Measurements from ENCODE around the gene FOSL1.
"Not testable (repeated sequence)": the region's sequence is repeated elsewhere in the genome, so short reads cannot be mapped to it uniquely, and the experiment has no call there.

Gene FOSL1

DNA sequence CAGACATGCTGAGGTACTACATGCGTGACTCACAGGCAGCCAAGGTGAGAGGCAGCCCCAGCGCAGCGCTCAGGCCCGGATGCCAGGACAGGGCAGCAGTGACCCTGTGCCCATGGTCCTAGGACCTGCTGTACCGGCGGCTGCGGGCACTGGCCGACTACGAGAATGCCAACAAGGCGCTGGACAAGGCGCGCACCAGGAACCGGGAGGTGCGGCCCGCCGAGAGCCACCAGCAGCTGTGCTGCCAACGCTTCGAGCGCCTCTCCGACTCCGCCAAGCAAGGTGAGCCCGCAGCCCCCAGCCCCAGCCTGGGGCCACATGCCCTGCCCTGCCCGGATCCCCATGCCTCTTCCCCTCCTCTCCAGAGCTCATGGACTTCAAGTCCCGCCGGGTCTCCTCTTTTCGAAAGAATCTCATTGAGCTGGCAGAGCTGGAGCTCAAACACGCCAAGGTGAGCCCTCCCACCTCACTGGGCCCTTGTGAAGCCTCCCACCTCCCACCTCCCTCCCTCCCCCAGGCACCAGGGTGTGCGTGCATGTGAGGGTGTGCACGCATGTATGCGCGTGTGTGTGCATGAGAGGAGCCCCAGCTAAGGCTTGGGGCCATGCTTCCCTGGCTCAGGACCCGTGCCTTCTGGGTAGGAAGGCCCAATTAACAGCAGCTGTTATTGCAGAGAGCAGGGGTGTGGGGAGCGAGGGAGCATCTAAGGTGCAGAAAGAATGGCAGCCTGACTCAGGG, 47.5 kb downstream of the FOSL1 start:
- no peak for DNase-seq (ENCODE audit: low read depth in 2 of 2)

DNA sequence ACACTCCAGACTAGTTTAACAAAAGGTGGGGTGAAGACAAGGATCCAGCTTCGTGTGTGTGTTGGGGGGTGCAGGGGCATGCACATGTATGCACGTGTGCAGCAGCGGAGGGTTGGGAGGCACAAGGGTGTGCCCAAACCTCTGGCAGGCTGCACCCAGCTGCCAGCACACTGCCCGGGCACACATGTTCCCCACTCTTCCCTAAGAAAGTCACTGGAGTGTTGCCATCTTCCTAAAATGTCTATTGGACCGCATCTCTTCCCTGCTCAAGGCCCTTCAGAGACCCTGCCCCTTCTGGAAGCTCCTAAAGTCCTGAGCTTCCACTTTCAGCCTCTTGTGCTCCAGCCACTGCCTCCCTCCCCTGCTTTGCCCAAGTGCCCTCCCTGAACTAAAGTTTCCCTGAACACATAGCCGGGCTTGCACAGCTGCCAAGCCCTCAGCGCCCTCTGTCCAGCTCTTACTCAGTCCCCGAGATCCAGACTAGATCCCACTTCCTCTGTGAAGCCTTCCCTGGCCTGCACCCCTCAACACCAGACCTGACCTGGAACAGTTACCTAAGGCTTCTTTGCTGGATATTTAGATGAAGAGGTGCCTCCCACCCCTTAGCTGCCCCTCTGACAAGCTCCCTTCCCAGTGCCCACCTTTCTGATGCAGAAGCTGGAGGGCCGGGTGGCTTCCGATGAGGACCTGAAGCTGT, 48.2 kb downstream of the FOSL1 start:
- DNase-seq (ENCODE audit: low read depth in 2 of 2) = no peak

DNA sequence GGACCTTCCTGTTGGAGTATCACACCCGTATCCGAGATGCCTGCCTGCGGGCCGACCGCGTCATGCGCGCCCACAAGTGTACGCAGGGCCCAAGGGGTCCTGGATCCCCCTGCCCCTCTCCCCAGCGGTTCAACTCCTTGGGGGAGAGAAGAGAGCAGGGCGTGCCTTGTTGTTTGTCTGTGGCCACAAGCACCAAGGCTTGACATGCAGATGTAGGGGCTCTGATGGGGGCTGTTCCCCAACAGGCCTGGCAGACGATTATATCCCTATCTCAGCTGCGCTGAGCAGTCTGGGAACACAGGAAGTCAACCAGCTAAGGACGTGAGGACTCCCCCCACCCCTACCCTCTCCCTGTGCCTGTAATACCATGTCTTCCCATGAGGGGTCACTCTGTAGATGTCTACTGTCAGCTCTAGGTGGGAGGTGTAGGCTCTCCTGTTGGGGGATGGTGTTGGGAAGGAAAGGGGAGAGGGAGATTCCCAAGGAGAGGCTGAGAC, 49.1 kb downstream of the FOSL1 start:
- no peak for DNase-seq (ENCODE audit: low read depth in 2 of 2)

DNA sequence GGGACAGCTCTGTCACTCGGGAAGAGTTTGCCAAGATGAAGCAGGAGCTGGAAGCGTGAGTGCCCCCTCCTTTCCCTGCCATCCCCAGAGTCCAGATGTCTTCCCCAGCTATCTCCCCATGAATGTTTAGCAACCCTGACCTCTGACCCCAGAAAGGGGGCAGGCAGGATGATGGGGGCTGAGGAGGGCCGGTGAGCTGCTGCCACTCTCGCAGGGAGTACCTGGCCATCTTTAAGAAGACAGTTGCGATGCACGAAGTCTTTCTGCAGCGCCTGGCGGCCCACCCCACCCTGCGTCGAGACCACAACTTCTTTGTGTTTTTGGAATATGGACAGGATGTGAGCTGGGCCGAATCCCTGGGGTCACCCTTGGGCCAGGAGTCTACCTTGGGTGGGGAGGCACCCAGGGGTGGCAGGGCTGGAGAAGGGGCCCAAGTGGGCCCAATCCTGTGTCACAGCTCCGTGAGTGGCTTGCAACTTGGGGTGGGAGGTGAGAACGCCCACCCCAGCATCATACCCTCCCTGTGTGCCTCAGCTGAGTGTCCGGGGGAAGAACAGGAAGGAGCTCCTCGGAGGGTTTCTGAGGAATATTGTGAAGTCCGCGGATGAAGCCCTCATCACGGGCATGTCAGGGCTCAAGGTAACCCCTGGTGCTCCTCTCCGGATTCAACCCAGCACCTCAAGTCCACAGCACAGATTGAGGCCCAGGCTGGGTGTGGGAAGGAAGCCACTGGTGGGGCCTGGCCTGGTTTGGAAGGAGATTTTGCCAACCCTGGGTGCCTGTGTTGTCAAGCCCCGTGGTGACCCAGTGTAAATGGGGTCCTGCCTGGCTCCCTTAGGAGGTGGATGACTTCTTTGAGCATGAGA, 49.7 kb downstream of the FOSL1 start:
- no peak for DNase-seq (ENCODE audit: low read depth in 2 of 2)

DNA sequence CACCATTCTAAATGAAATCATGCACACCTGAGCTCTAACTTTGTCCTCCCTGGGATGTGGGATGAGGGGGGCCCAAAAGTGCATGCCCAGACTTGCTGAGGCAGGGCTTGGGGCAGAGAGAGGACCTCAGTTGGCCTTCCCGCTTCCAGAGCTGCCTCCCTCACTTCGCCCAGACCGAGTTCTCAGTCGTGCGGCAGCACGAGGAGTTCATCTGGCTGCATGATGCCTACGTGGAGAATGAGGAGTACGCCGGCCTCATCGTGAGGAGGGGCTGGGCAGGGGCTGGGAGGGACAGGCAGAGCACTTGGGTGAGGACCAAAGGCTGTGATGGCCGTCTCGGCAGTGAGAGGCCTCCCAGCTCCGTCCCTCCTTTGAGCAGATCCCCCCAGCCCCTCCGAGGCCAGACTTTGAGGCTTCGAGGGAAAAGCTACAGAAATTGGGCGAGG, 50.4 kb downstream of the FOSL1 start:
- DNase-seq (ENCODE audit: low read depth in 2 of 2) = no peak

DNA sequence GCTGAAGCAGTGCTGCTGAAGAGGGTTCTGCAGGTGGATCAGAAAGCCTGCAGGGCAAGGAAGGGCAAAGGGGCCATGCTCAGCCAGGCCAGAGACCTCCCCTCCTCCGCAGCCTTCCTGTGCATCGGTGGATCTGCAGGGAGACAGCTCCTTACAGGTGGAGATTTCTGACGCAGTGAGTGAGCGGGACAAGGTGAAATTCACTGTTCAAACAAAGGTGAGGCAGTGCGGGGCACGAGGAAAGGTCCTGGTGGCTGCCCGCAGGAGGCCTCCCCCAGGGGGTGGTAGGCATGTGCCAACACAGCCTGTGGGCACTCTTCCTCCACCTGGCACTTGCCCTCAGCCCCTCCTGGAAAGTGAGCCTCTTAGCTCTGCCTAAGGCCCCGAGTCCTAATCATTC, 50.8 kb downstream of the FOSL1 start:
- no peak for DNase-seq (ENCODE audit: low read depth in 2 of 2)

DNA sequence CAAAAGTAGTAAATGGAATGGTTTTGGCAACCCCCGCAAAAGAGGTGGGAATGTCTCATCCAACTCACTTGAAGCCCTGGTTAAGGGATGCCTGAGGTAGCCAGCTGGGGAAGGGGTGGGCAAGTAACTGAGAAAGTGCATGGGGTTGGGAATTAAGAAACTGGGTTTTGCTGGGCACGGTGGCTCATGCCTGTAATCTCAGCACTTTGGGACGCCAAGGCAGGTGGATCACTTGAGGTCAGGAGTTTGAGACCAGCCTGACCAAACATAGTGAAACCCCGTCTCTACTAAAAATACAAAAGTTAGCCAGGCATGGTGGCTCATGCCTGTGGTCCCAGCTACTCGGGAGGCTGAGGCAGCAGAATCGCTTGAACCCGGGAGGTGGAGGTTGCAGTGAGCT, 51.5 kb downstream of the FOSL1 start:
- DNase-seq (ENCODE audit: low read depth in 2 of 2) = not testable (repeated sequence)

DNA sequence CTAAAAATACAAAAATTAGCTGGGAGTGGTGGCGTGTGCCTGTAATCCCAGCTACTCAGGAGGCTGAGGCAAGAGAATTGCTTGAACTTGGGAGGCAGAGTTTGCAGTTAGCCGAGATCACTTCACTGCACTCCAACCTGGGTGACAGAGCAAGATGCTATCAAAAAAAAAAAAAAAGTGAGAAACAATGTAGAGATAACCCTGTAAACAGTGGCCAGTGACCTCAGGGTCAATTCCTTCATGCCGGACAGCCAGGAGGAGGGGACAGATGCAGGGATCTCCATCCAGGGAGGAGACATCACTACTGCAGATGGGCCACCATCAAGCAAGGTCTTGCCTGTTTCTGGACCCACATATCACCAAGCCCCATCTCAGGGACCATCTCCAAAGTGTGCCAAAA, 52.4 kb downstream of the FOSL1 start:
- DNase-seq (ENCODE audit: low read depth in 2 of 2) = no peak

DNA sequence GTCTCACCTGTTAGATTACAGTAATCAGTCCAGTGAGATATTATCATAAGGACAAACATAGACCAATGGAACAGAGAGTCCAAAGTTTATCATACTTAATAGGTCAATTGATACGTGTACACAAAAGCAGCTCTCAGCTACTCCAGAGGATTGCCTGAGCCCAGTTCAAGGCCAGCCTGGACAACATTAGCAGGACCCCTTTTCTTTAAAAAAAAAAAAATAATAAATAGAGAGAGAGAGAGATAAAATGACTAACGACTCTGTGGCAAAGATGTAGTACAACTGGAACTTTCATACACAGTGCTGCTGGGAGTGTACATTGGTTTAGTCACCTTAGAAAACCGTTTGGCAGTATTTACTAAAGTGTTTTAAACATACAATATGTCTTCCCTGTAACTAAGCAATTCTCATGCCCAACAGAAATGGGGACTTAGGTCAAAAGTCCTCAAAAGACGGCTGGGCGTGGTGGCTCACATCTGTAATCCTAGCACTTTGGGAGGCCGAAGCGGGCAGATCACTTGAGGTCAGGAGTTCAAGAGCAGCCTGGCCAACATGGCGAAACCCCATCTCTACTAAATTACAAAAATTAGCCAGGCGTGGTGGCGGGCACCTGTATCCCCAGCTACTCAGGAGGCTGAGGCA, 55.8 kb downstream of the FOSL1 start:
- no peak for DNase-seq (ENCODE audit: low read depth in 2 of 2)

DNA sequence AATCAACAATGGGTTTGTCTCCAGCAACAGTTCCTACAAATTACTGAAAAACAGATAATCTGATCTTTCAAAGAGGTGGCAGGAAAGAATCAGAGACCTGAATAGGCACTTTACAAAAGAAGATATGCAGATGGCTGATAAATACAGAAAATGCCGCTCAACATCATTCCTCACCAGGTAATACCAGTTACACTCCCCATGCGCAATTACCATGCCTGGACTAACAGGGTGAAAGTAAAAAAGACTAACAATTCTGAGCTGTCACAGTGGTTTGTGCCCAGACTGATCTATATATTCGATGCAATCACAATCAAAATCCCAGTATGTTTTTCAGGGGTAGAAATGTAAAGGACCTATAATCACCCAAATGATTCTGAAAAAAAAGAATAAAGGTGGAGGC, 56.4 kb downstream of the FOSL1 start:
- DNase-seq (ENCODE audit: low read depth in 2 of 2) = no peak

DNA sequence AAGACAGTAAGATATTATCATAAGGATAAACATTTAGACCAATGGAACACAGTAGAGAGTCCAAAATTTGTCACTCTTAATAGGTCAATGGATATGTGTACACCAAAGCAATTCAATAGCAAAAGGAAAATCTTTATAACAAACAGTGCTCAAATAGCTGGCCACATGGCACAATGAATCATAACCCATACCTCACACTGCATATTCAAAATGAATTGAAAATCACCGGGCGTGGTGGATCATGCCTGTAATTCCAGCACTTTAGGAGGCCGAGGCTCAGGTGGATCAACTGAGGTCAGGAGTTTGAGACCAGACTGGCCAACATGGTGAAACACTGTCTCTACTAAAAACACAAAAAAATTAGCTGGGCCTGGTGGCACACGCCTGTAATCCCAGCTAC, 58.0 kb downstream of the FOSL1 start:
- DNase-seq (ENCODE audit: low read depth in 2 of 2) = no peak

Measured in stimulated activated CD8-positive, alpha-beta memory T cell treated with anti-CD3 and anti-CD28 coated beads, Interleukin-7, amount 100 ng/mL, for 4 hours (primary cell).